HepG2 (cell line): Measurements from ENCODE around the gene XPR1. TPM values are rescaled to one million over a fixed set of nuclear protein-coding genes. Genes with fewer than 3 reads are reported as not detected.
A peak's percentile ranks its signal among the peaks of the same experiment; 100 is the strongest.

Source experiments
- BCLAF1 ChIP-seq: fragments of 450-650 bp; IDR thresholded peaks from 2 replicates; pipeline ENCODE4 v1.6.1; 2017; ENCODE audit warnings: mild to moderate bottlenecking
- BRCA1 ChIP-seq: sonication (generic); formaldehyde crosslinking; IDR thresholded peaks from 2 replicates; pipeline ENCODE4 v1.4.0; 2020; ENCODE audit warnings: missing genetic modification reagents
- CAMTA2 ChIP-seq: sonication (generic); formaldehyde crosslinking; IDR thresholded peaks from 2 replicates; pipeline ENCODE4 v1.4.0; 2020; ENCODE audit warnings: mild to moderate bottlenecking, missing genetic modification reagents, borderline replicate concordance
- PRDM4 ChIP-seq: sonication (generic); formaldehyde crosslinking; IDR thresholded peaks from 2 replicates; pipeline ENCODE4 v1.9.0; 2021; ENCODE audit warnings: missing genetic modification reagents, borderline replicate concordance
- RFX1 ChIP-seq: fragments of 450-650 bp; IDR thresholded peaks from 2 replicates; pipeline ENCODE4 v1.6.1; 2017
- SP5 ChIP-seq: IDR thresholded peaks from 2 replicates; pipeline ENCODE4 v1.6.1; 2016; ENCODE audit warnings: low read depth, borderline replicate concordance
- ZFX ChIP-seq: sonication (generic); formaldehyde crosslinking; IDR thresholded peaks from 2 replicates; pipeline ENCODE4 v1.4.0; 2020; ENCODE audit warnings: mild to moderate bottlenecking, low read depth, missing genetic modification reagents, moderate library complexity
- ZNF572 ChIP-seq: sonication (generic); formaldehyde crosslinking; IDR thresholded peaks from 2 replicates; pipeline ENCODE4 v1.5.1; 2020; ENCODE audit warnings: mild to moderate bottlenecking, missing genetic modification reagents
- ZNF589 ChIP-seq: sonication (generic); formaldehyde crosslinking; conservative IDR thresholded peaks from 2 replicates; pipeline ENCODE4 v1.8.0; 2022; ENCODE audit warnings: mild to moderate bottlenecking, moderate library complexity, missing genetic modification reagents
- ZNF615 ChIP-seq: sonication (generic); formaldehyde crosslinking; IDR thresholded peaks from 2 replicates; pipeline ENCODE4 v1.5.0; 2020; ENCODE audit warnings: mild to moderate bottlenecking, missing genetic modification reagents, borderline replicate concordance
- ZNF776 ChIP-seq: sonication (generic); formaldehyde crosslinking; IDR thresholded peaks from 2 replicates; pipeline ENCODE4 v1.4.0; 2020; ENCODE audit warnings: mild to moderate bottlenecking, missing genetic modification reagents
- ZNF83 ChIP-seq: sonication (generic); formaldehyde crosslinking; IDR thresholded peaks from 2 replicates; pipeline ENCODE4 v1.4.0; 2020; ENCODE audit warnings: missing genetic modification reagents, mild to moderate bottlenecking, borderline replicate concordance
- ZSCAN21 ChIP-seq: sonication (generic); formaldehyde crosslinking; IDR thresholded peaks from 2 replicates; pipeline ENCODE4 v1.8.0; 2022; ENCODE audit warnings: mild to moderate bottlenecking, missing genetic modification reagents, moderate library complexity, borderline replicate concordance
- polyA plus RNA-seq, 8 experiments: library from polyadenylated mRNA; depleted of rRNA in 3 of 8; stranded (reverse) in 7 of 8; unstranded in 1 of 8; fragments of >200 nt; fragmentation: Illumina TruSeq in 4 of 8; extraction: Trizol in 4 of 8; gene quantifications; 2 replicates each; pipeline versions ENCODE4 v1.2.1 to v1.2.3, GENCODE V29; 2011 to 2016; ENCODE audit warnings: low read depth in 4 of 8, missing spikeins in 1 of 8, mixed read lengths in 1 of 8; ENCODE audit not compliant: insufficient read depth in 1 of 8
- total RNA-seq, 5 experiments: library from RNA; depleted of rRNA; stranded (reverse); fragments of >200 nt; fragmentation: Illumina TruSeq; extraction: Trizol; gene quantifications; 2 replicates each; pipeline ENCODE4 v1.2.3, GENCODE V29; 2016; ENCODE audit warnings: low read depth in 1 of 5
- TF ChIP-seq, protein P1 (sequence below): sonication (generic); formaldehyde crosslinking; IDR thresholded peaks from 2 replicates; pipeline ENCODE4 v1.4.0; 2020; ENCODE audit warnings: mild to moderate bottlenecking, missing genetic modification reagents
- TF ChIP-seq, protein P2 (sequence below): sonication (generic); IDR thresholded peaks from 2 replicates; pipeline ENCODE4 v1.6.1; 2016; ENCODE audit warnings: low read depth, borderline replicate concordance

Gene XPR1
- total and polyA plus RNA-seq, 2 of the 13 experiments (the other 11 are each of a cell fraction or from before 2014, with no cell fraction given) = 22.3 to 23.6 TPM

- TF ChIP-seq, protein P1, sequence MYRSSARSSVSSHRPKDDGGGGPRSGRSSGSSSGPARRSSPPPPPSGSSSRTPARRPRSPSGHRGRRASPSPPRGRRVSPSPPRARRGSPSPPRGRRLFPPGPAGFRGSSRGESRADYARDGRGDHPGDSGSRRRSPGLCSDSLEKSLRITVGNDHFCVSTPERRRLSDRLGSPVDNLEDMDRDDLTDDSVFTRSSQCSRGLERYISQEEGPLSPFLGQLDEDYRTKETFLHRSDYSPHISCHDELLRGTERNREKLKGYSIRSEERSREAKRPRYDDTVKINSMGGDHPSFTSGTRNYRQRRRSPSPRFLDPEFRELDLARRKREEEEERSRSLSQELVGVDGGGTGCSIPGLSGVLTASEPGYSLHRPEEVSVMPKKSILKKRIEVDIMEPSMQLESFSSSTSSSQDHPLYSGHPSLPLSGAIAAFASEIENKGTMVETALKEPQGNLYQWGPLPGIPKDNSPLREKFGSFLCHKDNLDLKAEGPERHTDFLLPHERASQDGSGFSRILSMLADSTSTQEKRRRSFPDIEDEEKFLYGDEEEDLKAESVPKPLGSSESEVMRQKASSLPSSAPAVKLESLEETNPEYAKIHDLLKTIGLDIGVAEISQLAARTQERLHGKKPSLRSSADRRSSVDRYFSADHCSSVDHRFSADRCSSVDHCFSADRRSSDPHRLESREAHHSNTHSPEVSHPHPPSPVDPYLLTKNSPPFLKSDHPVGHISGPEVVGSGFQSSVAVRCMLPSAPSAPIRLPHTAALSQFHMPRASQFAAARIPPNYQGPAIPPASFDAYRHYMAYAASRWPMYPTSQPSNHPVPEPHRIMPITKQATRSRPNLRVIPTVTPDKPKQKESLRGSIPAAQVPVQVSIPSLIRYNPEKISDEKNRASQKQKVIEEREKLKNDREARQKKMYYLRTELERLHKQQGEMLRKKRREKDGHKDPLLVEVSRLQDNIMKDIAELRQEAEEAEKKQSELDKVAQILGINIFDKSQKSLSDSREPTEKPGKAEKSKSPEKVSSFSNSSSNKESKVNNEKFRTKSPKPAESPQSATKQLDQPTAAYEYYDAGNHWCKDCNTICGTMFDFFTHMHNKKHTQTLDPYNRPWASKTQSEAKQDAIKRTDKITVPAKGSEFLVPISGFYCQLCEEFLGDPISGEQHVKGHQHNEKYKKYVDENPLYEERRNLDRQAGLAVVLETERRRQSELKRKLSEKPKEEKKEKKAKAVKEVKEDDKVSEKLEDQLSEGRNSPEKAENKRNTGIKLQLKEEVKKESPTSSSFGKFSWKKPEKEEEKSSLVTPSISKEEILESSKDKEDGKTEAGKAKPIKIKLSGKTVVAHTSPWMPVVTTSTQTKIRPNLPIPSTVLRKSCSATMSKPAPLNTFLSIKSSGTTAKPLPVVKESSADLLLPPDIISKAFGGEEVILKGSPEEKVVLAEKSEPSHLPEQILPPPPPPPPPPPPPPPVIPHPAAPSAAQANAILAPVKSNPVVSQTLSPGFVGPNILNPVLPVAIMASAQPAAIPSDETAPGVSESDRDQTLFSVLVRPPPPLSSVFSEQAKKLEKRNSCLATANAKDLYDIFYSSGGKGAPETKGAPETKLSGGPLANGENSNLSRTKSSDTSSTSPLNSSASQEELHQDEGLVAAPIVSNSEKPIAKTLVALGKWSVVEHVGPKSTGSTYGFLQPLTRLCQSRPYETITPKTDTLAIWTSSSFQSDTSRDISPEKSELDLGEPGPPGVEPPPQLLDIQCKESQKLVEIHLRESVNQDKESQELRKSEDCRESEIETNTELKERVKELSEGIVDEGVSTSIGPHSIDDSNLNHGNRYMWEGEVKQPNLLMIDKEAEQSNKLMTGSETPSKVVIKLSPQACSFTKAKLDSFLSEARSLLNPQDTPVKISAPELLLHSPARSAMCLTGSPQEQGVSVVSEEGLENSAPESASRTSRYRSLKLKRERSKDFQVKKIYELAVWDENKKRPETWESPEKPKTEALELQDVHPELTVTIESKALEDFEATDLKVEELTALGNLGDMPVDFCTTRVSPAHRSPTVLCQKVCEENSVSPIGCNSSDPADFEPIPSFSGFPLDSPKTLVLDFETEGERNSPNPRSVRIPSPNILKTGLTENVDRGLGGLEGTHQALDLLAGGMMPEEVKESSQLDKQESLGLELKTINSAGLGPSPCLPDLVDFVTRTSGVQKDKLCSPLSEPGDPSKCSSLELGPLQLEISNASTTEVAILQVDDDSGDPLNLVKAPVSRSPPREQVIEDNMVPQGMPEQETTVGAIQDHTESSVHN (CRISPR knock-in tag) = peak; percentile 86; the same call in 1 of the 2 replicates
- TF ChIP-seq ZNF589 (no peak), BCLAF1 (no peak), CAMTA2 (CRISPR knock-in tag) (no peak), ZSCAN21 (CRISPR knock-in tag) (no peak), ZNF615 (CRISPR knock-in tag) (no peak), ZNF776 (CRISPR knock-in tag) (no peak), ZFX (CRISPR knock-in tag) (peak; percentile 31; the same call in 1 of the 2 replicates), RFX1 (no peak), PRDM4 (CRISPR knock-in tag) (no peak), SP5 (CRISPR knock-in tag) (peak; percentile 69), ZNF83 (CRISPR knock-in tag) (no peak), ZNF572 (CRISPR knock-in tag) (no peak), BRCA1 (CRISPR knock-in tag) (no peak)
- TF ChIP-seq, protein P2, sequence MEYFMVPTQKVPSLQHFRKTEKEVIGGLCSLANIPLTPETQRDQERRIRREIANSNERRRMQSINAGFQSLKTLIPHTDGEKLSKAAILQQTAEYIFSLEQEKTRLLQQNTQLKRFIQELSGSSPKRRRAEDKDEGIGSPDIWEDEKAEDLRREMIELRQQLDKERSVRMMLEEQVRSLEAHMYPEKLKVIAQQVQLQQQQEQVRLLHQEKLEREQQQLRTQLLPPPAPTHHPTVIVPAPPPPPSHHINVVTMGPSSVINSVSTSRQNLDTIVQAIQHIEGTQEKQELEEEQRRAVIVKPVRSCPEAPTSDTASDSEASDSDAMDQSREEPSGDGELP = peak; percentile 90
Observed at GRCh38 chr1:180925471-180926051, 293.7 kb downstream of the XPR1 start (continued).
